ENCODE data around the gene DACH2. TPM values are rescaled to one million over a fixed set of nuclear protein-coding genes. Genes with fewer than 3 reads are reported as not detected.

The DACH2 gene
- total and polyA plus RNA-seq, 9 of the 15 experiments (the other 6 are each of a cell fraction or from before 2014, with no cell fraction given), result not detected

DNA sequence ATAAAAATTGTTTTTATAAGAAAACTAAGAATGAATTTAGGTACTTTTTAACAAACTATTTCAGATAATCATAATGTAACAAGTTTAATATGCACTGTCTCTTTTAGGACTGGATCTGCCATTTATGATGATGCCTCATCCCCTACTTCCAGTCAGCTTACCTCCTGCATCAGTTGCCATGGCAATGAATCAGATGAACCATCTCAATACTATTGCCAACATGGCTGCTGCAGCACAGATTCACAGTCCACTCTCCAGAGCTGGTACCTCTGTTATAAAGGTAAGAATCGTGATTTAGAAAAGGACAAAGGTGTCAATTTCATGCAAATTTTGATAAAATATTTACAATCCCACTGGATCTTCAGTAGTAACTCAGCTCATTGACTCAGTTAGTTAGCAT lies 566.2 kb downstream of the DACH2 start:
- no peak for DNase-seq (ENCODE audit: extremely low read depth in 1 of 4, low spot score in 3 of 4)
- H3K36me3 ChIP-seq (ENCODE audit: control insufficient read depth, insufficient read depth, low read length), result no peaks in the 10 kb centered on the region
- H3K4me1 ChIP-seq (replicated peaks in 1 of 2; ENCODE audit: control insufficient read depth in 2 of 2, insufficient read depth in 2 of 2, low read length in 2 of 2), result no peaks in the 10 kb centered on the region
- FAIRE-seq, result no peak
- no TSS peak for BruUV-seq (replicated peaks)
- no peak overlapping the region for H2AFZ ChIP-seq (ENCODE audit: low read depth, low read length)
- no peaks in the 10 kb centered on the region for H3K79me2 ChIP-seq (ENCODE audit: control insufficient read depth, insufficient read depth, low read length)
- no peak overlapping the region for H3K27ac ChIP-seq (ENCODE audit: extremely low read depth, low read depth, low read length)
- ATAC-seq, result no peak
- in situ Hi-C loops (cut with MboI), result no loop called here
- no peak for TF ChIP-seq IRF2 (CRISPR knock-in tag; IDR thresholded peaks at IDR 0.05)
- no peak for TF ChIP-seq COPS2 (conservative IDR thresholded peaks at IDR 0.05)
- TF ChIP-seq CXXC5 (CRISPR knock-in tag; IDR thresholded peaks at IDR 0.05), result no peak
- no peak for TF ChIP-seq ZKSCAN1 (IDR thresholded peaks at IDR 0.05; ENCODE audit: low read depth, low read length)
- no peak for TF ChIP-seq THAP12 (CRISPR knock-in tag; IDR thresholded peaks at IDR 0.05)
- no peak for TF ChIP-seq ZFPM2 (CRISPR knock-in tag; IDR thresholded peaks at IDR 0.05)
- no peak for TF ChIP-seq PTTG1 (tag; IDR thresholded peaks at IDR 0.05; ENCODE audit: low read depth)
- TF ChIP-seq ZNF785 (CRISPR knock-in tag; IDR thresholded peaks at IDR 0.05), result no peak
- TF ChIP-seq ZNF175 (CRISPR knock-in tag; IDR thresholded peaks at IDR 0.05; ENCODE audit: low read depth), result no peak
- no peak for TF ChIP-seq ESRRB (CRISPR knock-in tag; IDR thresholded peaks at IDR 0.05; ENCODE audit: borderline replicate concordance)
- no peak for TF ChIP-seq SREBF2 (CRISPR knock-in tag; IDR thresholded peaks at IDR 0.05)
- H4K20me1 ChIP-seq (replicated peaks; ENCODE audit: control insufficient read depth, insufficient read depth, low read length), result no peaks in the 10 kb centered on the region
- H3K4me2 ChIP-seq (ENCODE audit: insufficient read depth, low read length), result no peak overlapping the region
- H3K9me3 ChIP-seq (replicated peaks; ENCODE audit: control insufficient read depth, insufficient read depth, low read depth, low read length), result no peaks in the 10 kb centered on the region
- H3K4me3 ChIP-seq, result no peak overlapping the region
- intact Hi-C loops (cut with micrococcal nuclease), result no loop called here
- H3K27me3 ChIP-seq (ENCODE audit: control insufficient read depth in 2 of 2, insufficient read depth in 2 of 2, low read length in 2 of 2), result no peaks in the 10 kb centered on the region
- WGBS (ENCODE audit: insufficient coverage, low coverage, missing lambda C conversion rate), result 8% methylated on average over 1 of the region's 1 CpG
- no peak overlapping the region for H3K9ac ChIP-seq (ENCODE audit: insufficient read depth in 1 of 2, low read depth in 2 of 2, low read length in 2 of 2)
- H3K9me1 ChIP-seq (ENCODE audit: control insufficient read depth, insufficient read depth, low read length), result no peaks in the 10 kb centered on the region
- ChIA-PET POLR2A (no interaction called here), CTCF (ENCODE audit: low intra/inter-chr PET ratio) (no interaction called here)

All from K562 (cell line).